H1 (cell line): ENCODE data around the gene EPHA7. TPM values are rescaled to one million over a fixed set of nuclear protein-coding genes. Genes with fewer than 3 reads are reported as not detected.

Source experiments
- CTCF ChIA-PET: fragments of 300-600 bp; sonication (Branson Sonifier 250); formaldehyde crosslinking; loops from one replicate; lab custom pipeline; 2021; ENCODE audit not compliant: partially characterized antibody; lab: Charles Lee
- POLR2A ChIA-PET: fragments of 300-600 bp; sonication (Branson Sonifier 250); formaldehyde crosslinking; loops from one replicate; lab custom pipeline; 2021; ENCODE audit warnings: inconsistent platforms; ENCODE audit not compliant: partially characterized antibody; lab: Charles Lee
- DNase-seq, 2 experiments: peaks; one replicate each; pipeline versions ENCODE4 v3.0.0 to v3.0.0-alpha.2; 2010 to 2022; ENCODE audit warnings: low spot score in 2 of 2, low read depth in 1 of 2, mixed read lengths in 1 of 2
- FAIRE-seq: peaks from 2 replicates; lab custom pipeline; 2011; peaks lifted over from hg19 to GRCh38; lab: Jason Lieb, UNC
- H2AFZ ChIP-seq: 2 replicates; pipeline ENCODE4 v1.8.1; 2012; ENCODE audit warnings: low read length, inconsistent platforms
- H2AK5ac ChIP-seq: 2 replicates; pipeline ENCODE4 v1.6.1; 2013; ENCODE audit warnings: low read depth, low read length
- H2BK120ac ChIP-seq: replicated peaks from 2 replicates; pipeline ENCODE3; 2013; ENCODE audit warnings: low read depth, low read length, inconsistent platforms
- H2BK12ac ChIP-seq: 2 replicates; pipeline ENCODE4 v1.6.1; 2013; ENCODE audit warnings: low read depth, low read length
- H2BK15ac ChIP-seq: 2 replicates; pipeline ENCODE4 v1.6.1; 2013; ENCODE audit warnings: low read length
- H2BK20ac ChIP-seq: 2 replicates; pipeline ENCODE4 v1.6.1; 2013; ENCODE audit warnings: low read length
- H2BK5ac ChIP-seq: 2 replicates; pipeline ENCODE4 v1.6.1; 2013; ENCODE audit warnings: low read depth, low read length
- H3K14ac ChIP-seq: 2 replicates; pipeline ENCODE4 v1.6.1; 2013; ENCODE audit warnings: inconsistent platforms; ENCODE audit not compliant: insufficient read length
- H3K18ac ChIP-seq: 2 replicates; pipeline ENCODE4 v1.6.1; 2013; ENCODE audit warnings: low read length; ENCODE audit errors: extremely low read depth
- H3K23ac ChIP-seq: 2 replicates; pipeline ENCODE4 v1.6.1; 2013; ENCODE audit warnings: inconsistent platforms; ENCODE audit not compliant: insufficient read length
- H3K23me2 ChIP-seq: 2 replicates; pipeline ENCODE4 v1.6.1; 2013; ENCODE audit warnings: low read depth, low read length
- H3K27ac ChIP-seq: 2 replicates; pipeline ENCODE4 v1.6.1; 2011; ENCODE audit warnings: low read depth, low read length, inconsistent platforms
- H3K27me3 ChIP-seq, 4 experiments: replicated peaks in 1 of 4; 1 replicate in 1 of 4; 2 replicates in 3 of 4; pipeline versions ENCODE4 v1.6.1 to v1.8.1; 2011 to 2013; ENCODE audit warnings: low read length in 3 of 4, mild to moderate bottlenecking in 3 of 4, inconsistent platforms in 2 of 4, mixed read lengths in 2 of 4, moderate library complexity in 1 of 4; ENCODE audit not compliant: control insufficient read depth in 3 of 4, insufficient read depth in 3 of 4; ENCODE audit errors: extremely low read depth in 1 of 4
- H3K36me3 ChIP-seq, 4 experiments: 2 replicates each; pipeline versions ENCODE4 v1.6.1 to v1.8.1; 2011 to 2013; ENCODE audit warnings: mild to moderate bottlenecking in 4 of 4, low read length in 3 of 4, moderate library complexity in 2 of 4, control low read depth in 1 of 4, inconsistent platforms in 1 of 4; ENCODE audit not compliant: insufficient read depth in 4 of 4, control insufficient read depth in 2 of 4
- H3K4ac ChIP-seq: replicated peaks from 2 replicates; pipeline ENCODE3; 2013; ENCODE audit warnings: low read length, low read depth, mixed read lengths, inconsistent platforms; ENCODE audit not compliant: insufficient read length
- H3K4me1 ChIP-seq, 4 experiments: replicated peaks in 1 of 4; 1 replicate in 1 of 4; 2 replicates in 3 of 4; pipeline versions ENCODE4 v1.6.1 to v1.8.1; 2011 to 2013; ENCODE audit warnings: low read length in 3 of 4, inconsistent platforms in 2 of 4, mixed read lengths in 1 of 4; ENCODE audit not compliant: insufficient read depth in 4 of 4, control insufficient read depth in 3 of 4
- H3K4me2 ChIP-seq, 2 experiments: 2 replicates each; pipeline versions ENCODE4 v1.6.1 to v1.8.1; 2011 to 2013; ENCODE audit warnings: low read depth in 2 of 2, low read length in 2 of 2, control low read depth in 1 of 2, inconsistent platforms in 1 of 2, mild to moderate bottlenecking in 1 of 2; ENCODE audit not compliant: insufficient read depth in 1 of 2
- H3K4me3 ChIP-seq, 4 experiments: fragments of 200-600, 300-600 bp in 1 of 4; sonication (generic), shearing (Covaris generic), sonication (Bioruptor Twin) in 1 of 4; 2 replicates each; pipeline versions ENCODE4 v1.5.1 to v1.8.1; 2011 to 2016; ENCODE audit warnings: low read length in 4 of 4, low read depth in 3 of 4, control low read depth in 2 of 4, inconsistent platforms in 2 of 4, mild to moderate bottlenecking in 2 of 4, mixed read lengths in 1 of 4, moderate library complexity in 1 of 4; ENCODE audit not compliant: insufficient read depth in 2 of 4; ENCODE audit errors: extremely low read depth in 1 of 4
- H3K56ac ChIP-seq: replicated peaks from 2 replicates; pipeline ENCODE3; 2013; ENCODE audit warnings: low read depth, mild to moderate bottlenecking, mixed read lengths, low read length, inconsistent platforms; ENCODE audit not compliant: insufficient read length
- H3K79me1 ChIP-seq: 2 replicates; pipeline ENCODE4 v1.6.1; 2013; ENCODE audit warnings: low read depth, low read length, control low read depth
- H3K79me2 ChIP-seq, 2 experiments: 2 replicates each; pipeline versions ENCODE4 v1.6.1 to v1.8.1; 2012 to 2013; ENCODE audit warnings: low read length in 2 of 2, mild to moderate bottlenecking in 2 of 2, inconsistent platforms in 1 of 2; ENCODE audit not compliant: insufficient read depth in 2 of 2, control insufficient read depth in 1 of 2
- H3K9ac ChIP-seq, 4 experiments: replicated peaks in 1 of 4; 1 replicate in 1 of 4; 2 replicates in 3 of 4; pipeline versions ENCODE4 v1.6.1 to v1.8.1; 2011 to 2013; ENCODE audit warnings: low read depth in 3 of 4, low read length in 3 of 4, control low read depth in 2 of 4, mild to moderate bottlenecking in 2 of 4, moderate library complexity in 2 of 4, inconsistent platforms in 1 of 4; ENCODE audit errors: extremely low read depth in 1 of 4
- H3K9me3 ChIP-seq, 2 experiments: 2 replicates each; pipeline versions ENCODE4 v1.6.1 to v1.8.1; 2012 to 2013; ENCODE audit warnings: mild to moderate bottlenecking in 2 of 2, moderate library complexity in 2 of 2, control low read depth in 1 of 2, inconsistent platforms in 1 of 2, low read depth in 1 of 2, low read length in 1 of 2, mixed read lengths in 1 of 2; ENCODE audit not compliant: insufficient read depth in 2 of 2
- H4K20me1 ChIP-seq, 2 experiments: replicated peaks in 1 of 2; 2 replicates each; pipeline versions ENCODE3 to v1.8.1; 2011 to 2013; ENCODE audit warnings: inconsistent platforms in 2 of 2, low read length in 2 of 2, mild to moderate bottlenecking in 1 of 2; ENCODE audit not compliant: insufficient read depth in 2 of 2, control insufficient read depth in 1 of 2
- H4K5ac ChIP-seq: 2 replicates; pipeline ENCODE4 v1.6.1; 2013; ENCODE audit warnings: low read length, low read depth, mixed read lengths, inconsistent platforms; ENCODE audit not compliant: insufficient read length
- H4K8ac ChIP-seq: 2 replicates; pipeline ENCODE4 v1.8.0; 2013; ENCODE audit warnings: mild to moderate bottlenecking, moderate library complexity, low read length, inconsistent platforms; ENCODE audit not compliant: insufficient read depth; ENCODE audit errors: extremely low read depth
- H4K91ac ChIP-seq: replicated peaks from 2 replicates; pipeline ENCODE3; 2013; ENCODE audit warnings: low read length, mixed read lengths, inconsistent platforms; ENCODE audit not compliant: insufficient read length
- EZH2 ChIP-seq: fragments of 200-600 bp; sonication (generic); IDR thresholded peaks from 2 replicates; pipeline ENCODE4 v1.7.1; 2012; ENCODE audit warnings: low read depth, mild to moderate bottlenecking, moderate library complexity, low read length, inconsistent platforms; ENCODE audit not compliant: severe bottlenecking
- HDAC2 ChIP-seq, 2 experiments: fragments of 300-600 bp in 1 of 2; sonication (generic) in 1 of 2; IDR thresholded peaks; 2 replicates each; pipeline ENCODE4 v1.6.1; 2011 to 2012; ENCODE audit warnings: low read depth in 2 of 2, low read length in 2 of 2, mild to moderate bottlenecking in 2 of 2, moderate library complexity in 2 of 2, borderline replicate concordance in 1 of 2, inconsistent platforms in 1 of 2
- PHF8 ChIP-seq: fragments of 200-600 bp; sonication (generic); conservative IDR thresholded peaks from 2 replicates; pipeline ENCODE4 v1.7.1; 2012; ENCODE audit warnings: low read depth, mild to moderate bottlenecking, inconsistent platforms, low read length, moderate library complexity
- POU5F1 ChIP-seq: IDR thresholded peaks from 2 replicates; pipeline ENCODE4 v1.6.1; 2011; ENCODE audit warnings: low read depth, mild to moderate bottlenecking, low read length, moderate library complexity
- SUZ12 ChIP-seq: fragments of 200-600 bp; sonication (generic); IDR thresholded peaks from 2 replicates; pipeline ENCODE4 v1.6.1; 2012; ENCODE audit warnings: mild to moderate bottlenecking, inconsistent platforms, low read length, moderate library complexity, mixed read lengths
- WGBS, 2 experiments: shearing (Covaris generic) in 1 of 2; methylation state at CpG; one replicate each; pipeline versions ENCODE4 v1.1.6 to v1.1.7; 2013 to 2015; ENCODE audit warnings: low lambda C conversion rate in 2 of 2, mixed read lengths in 2 of 2, inconsistent platforms in 1 of 2, low coverage in 1 of 2, missing lambda C conversion rate in 1 of 2; ENCODE audit not compliant: insufficient replicate concordance in 2 of 2, insufficient coverage in 1 of 2, insufficient read length in 1 of 2; ENCODE audit errors: extremely low coverage in 1 of 2, missing lambda C conversion rate in 1 of 2; 5-methylcytosine and 5-hydroxymethylcytosine counted together
- polyA plus RNA-seq, 7 experiments: library from polyadenylated mRNA; depleted of rRNA in 3 of 7; stranded (reverse) in 5 of 7; unstranded in 2 of 7; fragments of >200 nt in 5 of 7; fragments of 200-250 nt in 2 of 7; gene quantifications; 1 replicate in 5 of 7; 2 replicates in 1 of 7; 4 replicates in 1 of 7; pipeline versions ENCODE4 v1.2.1 to v1.2.3, GENCODE V29; 2011 to 2013; ENCODE audit warnings: missing spikeins in 2 of 7, mixed read lengths in 2 of 7
- total RNA-seq: library from RNA; stranded (reverse); fragmentation: NEBNext Ultra II Directional; extraction: Animal tissue kit (Norgen Biotek cat#: 25700); gene quantifications from 2 replicates; pipeline ENCODE4 v1.2.1, GENCODE V29; 2021
- TF ChIP-seq, protein P1 (sequence below): IDR thresholded peaks from 2 replicates; pipeline ENCODE4 v1.6.1; 2011; ENCODE audit warnings: low read length, improper control_type of control experiment

Gene EPHA7
- total and polyA plus RNA-seq, 2 of the 8 experiments (the other 6 are each of a cell fraction or from before 2014, with no cell fraction given) = 1.3 to 6.8 TPM

DNA sequence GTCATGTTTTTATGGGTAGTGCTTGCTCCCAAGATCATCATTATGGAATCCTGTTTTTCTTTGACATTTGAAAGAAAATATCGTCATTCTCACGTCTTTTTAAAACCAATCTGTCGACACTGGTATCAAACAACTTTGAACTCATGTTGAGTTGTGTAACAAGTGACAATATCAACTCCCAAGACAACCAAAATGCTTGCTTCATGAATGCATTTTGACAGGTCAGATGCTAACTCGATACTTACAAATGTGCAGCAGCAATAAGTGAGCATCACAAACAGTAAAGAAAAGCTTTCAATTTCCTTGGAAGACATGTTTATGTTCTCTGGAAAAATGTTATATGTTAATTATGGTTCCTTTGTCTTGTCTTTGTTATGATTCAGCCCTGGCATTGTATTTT lies 125.9 kb downstream of the EPHA7 start:
- Histone ChIP-seq H3K79me1 (no peaks in the 10 kb centered on the region), H2AK5ac (no peak overlapping the region), H3K14ac (no peak overlapping the region), H3K36me3 (no peaks in the 10 kb centered on the region), H3K23ac (no peak overlapping the region), H2BK120ac (no peak overlapping the region), H3K79me2 (no peaks in the 10 kb centered on the region), H3K27me3 (no peaks in the 10 kb centered on the region), H3K4me3 (no peak overlapping the region), H2BK15ac (0 out of 2 replicates have a peak overlapping the region, but pooled peaks have one; percentile 84), H2BK20ac (no peak overlapping the region), H4K20me1 (no peaks in the 10 kb centered on the region), H3K4ac (no peak overlapping the region), H2AFZ (no peak overlapping the region), H4K91ac (no peak overlapping the region), H3K27ac (no peak overlapping the region), H3K56ac (no peak overlapping the region), H3K23me2 (no peaks in the 10 kb centered on the region), H3K4me2 (no peak overlapping the region), H3K4me1 (no peaks in the 10 kb centered on the region), H2BK5ac (no peak overlapping the region), H4K5ac (no peak overlapping the region), H4K8ac (no peak overlapping the region), H3K9me3 (no peaks in the 10 kb centered on the region), H3K9ac (no peak overlapping the region), H3K18ac (no peak overlapping the region), H2BK12ac (no peak overlapping the region)
- FAIRE-seq (no peak), DNase-seq (no peak)
- WGBS, 2 experiments = 89% methylated on average over 4 of the region's 4 CpGs; no CpG with 5 or more reads in 1 of the 2 experiments
- POLR2A ChIA-PET = no interaction called here
- CTCF ChIA-PET = no interaction called here
- TF ChIP-seq HDAC2 (IDR thresholded peaks at IDR 0.05; ENCODE audit: borderline replicate concordance in 1 of 2, low read depth in 2 of 2, low read length in 2 of 2) (no peak), PHF8 (no peak), SUZ12 (no peak), POU5F1 (no peak), EZH2 (no peak)
- TF ChIP-seq, protein P1, sequence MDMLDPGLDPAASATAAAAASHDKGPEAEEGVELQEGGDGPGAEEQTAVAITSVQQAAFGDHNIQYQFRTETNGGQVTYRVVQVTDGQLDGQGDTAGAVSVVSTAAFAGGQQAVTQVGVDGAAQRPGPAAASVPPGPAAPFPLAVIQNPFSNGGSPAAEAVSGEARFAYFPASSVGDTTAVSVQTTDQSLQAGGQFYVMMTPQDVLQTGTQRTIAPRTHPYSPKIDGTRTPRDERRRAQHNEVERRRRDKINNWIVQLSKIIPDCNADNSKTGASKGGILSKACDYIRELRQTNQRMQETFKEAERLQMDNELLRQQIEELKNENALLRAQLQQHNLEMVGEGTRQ = no peak
